Pancreas (tissue), 10 donors: ENCODE data around the gene GABBR2. TPM values are rescaled to one million over a fixed set of nuclear protein-coding genes. Genes with fewer than 3 reads are reported as not detected.

ENCODE experiments used
- ATAC-seq, 4 donors: fragments of 200-7000 bp; cut with Tn5 transposase; one replicate each; pipeline versions ENCODE4 v1.8.0 to v1.9.1; 2020; ENCODE audit warnings: mild to moderate bottlenecking in 4 of 4, moderate library complexity in 4 of 4
- DNase-seq, 6 donors: peaks; one replicate each; pipeline ENCODE4 v3.0.0-alpha.2; 2020
- FAIRE-seq: peaks from 2 replicates; lab custom pipeline; 2012; peaks lifted over from hg19 to GRCh38; lab: Jason Lieb, UNC
- H3K27ac ChIP-seq, 4 donors: fragments of 200-600 bp; sonication (generic); 1 replicate in 3 of 4; 2 replicates in 1 of 4; pipeline versions ENCODE4 v1.5.0 to v1.8.0; 2020
- H3K27me3 ChIP-seq, 4 donors: fragments of 200-600 bp; one replicate each; pipeline ENCODE4 v1.8.0; 2021
- H3K36me3 ChIP-seq, 3 donors: fragments of 200-600 bp; sonication (generic) in 1 of 3; one replicate each; pipeline versions ENCODE4 v1.5.0 to v1.8.0; 2020 to 2021
- H3K4me1 ChIP-seq, 3 donors: fragments of 200-600 bp; one replicate each; pipeline ENCODE4 v1.8.0; 2021
- H3K4me3 ChIP-seq, 4 donors: fragments of 200-600 bp; sonication (generic) in 2 of 4; one replicate each; pipeline versions ENCODE4 v1.5.0 to v1.8.0; 2020 to 2021
- H3K9me3 ChIP-seq, 4 donors: fragments of 200-600 bp; one replicate each; pipeline ENCODE4 v1.8.0; 2021
- WGBS, 2 donors: extraction: QIAGEN DNeasy Blood & Tissue Kit; methylation state at CpG; one replicate each; pipeline ENCODE4 v1.1.7; 2013; 5-methylcytosine and 5-hydroxymethylcytosine counted together
- intact Hi-C, 3 donors: fragments of 100-400 bp; cut with DNase I; formaldehyde crosslinking; loops; one replicate each; pipeline versions ENCODE4 v1.11.1 to v1.14.2; 2022
- polyA plus RNA-seq, 2 donors: library from polyadenylated mRNA; stranded (reverse); fragments of 200-250 nt; gene quantifications; one replicate each; pipeline ENCODE4 v1.2.3, GENCODE V29; 2013
- total RNA-seq, 6 donors: library from RNA; stranded (reverse); fragmentation: NEBNext Ultra II Directional in 4 of 6; extraction: Animal tissue kit (Norgen Biotek cat#: 25700) in 4 of 6; gene quantifications; one replicate each; pipeline versions ENCODE4 v1.2.1 to v1.2.4, GENCODE V29; 2021 to 2023
- TF ChIP-seq, protein P1 (sequence below), 4 donors: fragments of 200-600 bp; sonication (generic) in 3 of 4; IDR thresholded peaks; one replicate each; pipeline versions ENCODE4 v1.5.0 to v1.8.0; 2021; ENCODE audit warnings: antibody characterized with exemption in 4 of 4
- donor health status: healthy with polysubstance abuse.
- donor health status: DM: no; HTN: no; CAD: no; lungs with moderate emphysema.
- donor health status: DM: no; HTN: no; CAD: no.
- donor health status: control.
- donor health status: control.
- donor health status: Bipolar disorder and iron deficiency.
- donor health status: DM: yes; HTN: yes; CAD: no.
- donor health status: DM: no; HTN: no; CAD: no.
- donor health status: DM: no; HTN: no; CAD: no.
- donor health status: DM: yes; HTN: yes; CAD: no.

Gene GABBR2
- total and polyA plus RNA-seq, 8 donors: 0.04 to 0.14 (median 0.07) TPM; not detected in 4

DNA sequence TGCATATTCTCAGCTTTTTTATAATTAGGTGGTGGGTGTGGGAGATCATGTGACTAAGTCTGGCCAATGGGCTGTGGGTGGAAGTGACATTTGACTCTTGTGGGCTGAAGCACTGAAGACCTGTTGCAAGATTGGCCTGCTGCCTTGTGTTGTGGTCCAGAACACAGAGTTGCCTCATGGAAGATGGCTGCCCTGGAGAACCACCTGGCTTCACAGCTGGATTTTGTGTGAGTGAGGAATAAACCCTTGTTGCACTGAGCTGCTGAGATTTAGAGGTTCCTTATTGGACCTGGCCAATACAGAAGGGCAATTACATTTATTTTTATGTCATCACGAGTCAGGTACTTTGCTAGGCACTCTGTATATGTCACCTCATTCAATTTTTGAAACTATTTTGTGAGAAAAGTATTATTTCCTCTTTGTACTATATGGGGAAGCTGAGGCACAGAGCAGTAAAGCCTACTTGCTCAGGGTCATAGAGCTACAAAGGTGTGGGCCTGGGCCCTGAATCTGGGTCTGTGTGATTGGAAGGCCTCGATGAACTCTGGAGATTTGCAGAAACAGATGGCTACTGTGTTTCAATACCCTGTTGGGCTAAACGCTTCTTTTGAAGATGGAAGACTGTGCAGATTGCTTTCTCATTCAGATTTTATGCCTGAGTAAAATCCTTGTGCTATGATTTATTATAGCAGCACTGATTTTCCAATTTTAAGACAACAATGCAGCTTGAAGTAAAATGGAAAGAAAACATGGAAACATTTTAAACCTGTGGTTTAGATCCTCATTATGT, 382.1 kb downstream of the GABBR2 start:
- TF ChIP-seq, protein P1, sequence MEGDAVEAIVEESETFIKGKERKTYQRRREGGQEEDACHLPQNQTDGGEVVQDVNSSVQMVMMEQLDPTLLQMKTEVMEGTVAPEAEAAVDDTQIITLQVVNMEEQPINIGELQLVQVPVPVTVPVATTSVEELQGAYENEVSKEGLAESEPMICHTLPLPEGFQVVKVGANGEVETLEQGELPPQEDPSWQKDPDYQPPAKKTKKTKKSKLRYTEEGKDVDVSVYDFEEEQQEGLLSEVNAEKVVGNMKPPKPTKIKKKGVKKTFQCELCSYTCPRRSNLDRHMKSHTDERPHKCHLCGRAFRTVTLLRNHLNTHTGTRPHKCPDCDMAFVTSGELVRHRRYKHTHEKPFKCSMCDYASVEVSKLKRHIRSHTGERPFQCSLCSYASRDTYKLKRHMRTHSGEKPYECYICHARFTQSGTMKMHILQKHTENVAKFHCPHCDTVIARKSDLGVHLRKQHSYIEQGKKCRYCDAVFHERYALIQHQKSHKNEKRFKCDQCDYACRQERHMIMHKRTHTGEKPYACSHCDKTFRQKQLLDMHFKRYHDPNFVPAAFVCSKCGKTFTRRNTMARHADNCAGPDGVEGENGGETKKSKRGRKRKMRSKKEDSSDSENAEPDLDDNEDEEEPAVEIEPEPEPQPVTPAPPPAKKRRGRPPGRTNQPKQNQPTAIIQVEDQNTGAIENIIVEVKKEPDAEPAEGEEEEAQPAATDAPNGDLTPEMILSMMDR (IDR thresholded peaks at IDR 0.05): no peak
- no peaks in the 10 kb centered on the region for H3K9me3 ChIP-seq
- H3K27ac ChIP-seq: no peak overlapping the region
- 87 to 88% methylated on average over 3 of the region's 3 CpGs for WGBS, 2 donors
- no peaks in the 10 kb centered on the region for H3K4me1 ChIP-seq
- H3K27me3 ChIP-seq: no peaks in the 10 kb centered on the region
- DNase-seq: no peak
- intact Hi-C loops: no loop called here
- no peak for FAIRE-seq
- no peaks in the 10 kb centered on the region for H3K36me3 ChIP-seq
- no peak for ATAC-seq
- H3K4me3 ChIP-seq: no peak overlapping the region

GRCh38 chr9:98324801-98325200, 383.9 kb downstream of the GABBR2 start:
- ATAC-seq (no peak), FAIRE-seq (no peak), DNase-seq (no peak)
- TF ChIP-seq, protein P1 (IDR thresholded peaks at IDR 0.05): no peak
- WGBS, 2 donors: 74 to 81% methylated on average over 6 of the region's 6 CpGs
- no peaks in the 10 kb centered on the region for H3K27me3 ChIP-seq
- H3K9me3 ChIP-seq: no peaks in the 10 kb centered on the region
- intact Hi-C loops: no loop called here
- no peak overlapping the region for H3K27ac ChIP-seq
- H3K4me1 ChIP-seq: no peaks in the 10 kb centered on the region
- no peaks in the 10 kb centered on the region for H3K36me3 ChIP-seq
- H3K4me3 ChIP-seq: no peak overlapping the region

DNA sequence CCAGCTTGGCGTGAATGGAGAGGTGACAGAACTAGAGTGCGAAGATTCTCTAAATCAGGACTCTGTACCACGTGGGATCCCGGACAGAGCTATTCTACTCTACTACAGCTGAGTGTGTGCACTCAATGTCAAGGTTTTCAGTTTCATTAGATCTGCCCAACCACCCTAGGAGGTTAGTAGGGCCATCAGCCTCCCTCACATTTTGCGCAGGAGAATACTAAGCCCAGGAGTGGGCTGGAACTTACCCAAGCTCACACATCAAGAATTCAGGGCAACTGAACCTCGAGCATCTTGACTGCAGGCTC, 385.0 kb downstream of the GABBR2 start:
- no peak overlapping the region for H3K4me3 ChIP-seq
- no peaks in the 10 kb centered on the region for H3K27me3 ChIP-seq
- TF ChIP-seq, protein P1 (IDR thresholded peaks at IDR 0.05): no peak
- H3K27ac ChIP-seq: no peak overlapping the region
- 74 to 85% methylated on average over 6 of the region's 6 CpGs for WGBS, 2 donors
- H3K4me1 ChIP-seq: no peaks in the 10 kb centered on the region
- intact Hi-C loops: no loop called here
- FAIRE-seq (no peak), DNase-seq (no peak), ATAC-seq (no peak)
- no peaks in the 10 kb centered on the region for H3K9me3 ChIP-seq
- H3K36me3 ChIP-seq: no peaks in the 10 kb centered on the region

DNA sequence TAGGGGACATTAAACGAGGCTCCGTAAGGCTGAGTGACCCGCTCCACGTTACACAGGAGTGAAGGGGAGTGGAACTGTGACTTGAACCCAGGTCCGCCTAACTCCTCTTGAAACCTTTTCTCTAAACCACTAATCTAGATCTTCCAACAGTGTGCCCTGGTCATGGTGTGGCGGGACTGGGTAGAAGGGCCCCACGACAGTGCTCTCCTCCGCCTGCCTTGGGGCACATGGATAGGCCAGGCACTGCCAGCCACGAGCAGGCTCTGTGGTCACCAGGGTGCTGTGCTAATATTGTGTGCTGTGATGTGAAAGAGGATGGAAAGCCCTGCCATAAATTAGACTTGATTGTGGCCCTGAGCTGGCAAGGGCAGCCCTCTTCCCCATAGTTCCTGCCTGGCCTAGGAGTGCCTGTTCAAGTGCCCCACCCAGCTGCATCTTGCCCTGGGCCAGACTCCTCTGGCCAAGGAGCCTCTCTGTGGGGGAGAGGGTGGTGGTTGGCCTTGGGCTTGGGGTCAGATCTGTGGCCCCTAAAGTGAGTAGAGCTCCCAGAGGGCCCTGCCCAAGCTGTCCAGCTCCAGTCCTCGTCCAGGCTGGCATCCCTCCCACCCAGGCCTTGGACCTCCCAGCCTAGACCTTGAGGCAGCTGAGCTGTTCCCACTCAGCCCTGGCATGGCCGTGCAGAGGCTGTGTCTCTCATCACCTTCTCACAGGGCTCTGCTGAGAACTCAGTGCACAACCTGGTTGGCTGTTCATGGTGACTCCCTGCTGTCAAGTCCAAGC, 385.5 kb downstream of the GABBR2 start:
- Histone ChIP-seq H3K27ac (no peak overlapping the region), H3K4me3 (no peak overlapping the region), H3K27me3 (no peaks in the 10 kb centered on the region), H3K9me3 (no peaks in the 10 kb centered on the region), H3K36me3 (no peaks in the 10 kb centered on the region), H3K4me1 (no peaks in the 10 kb centered on the region)
- WGBS, 2 donors: 84 to 87% methylated on average over 11 of the region's 11 CpGs
- FAIRE-seq: no peak
- TF ChIP-seq, protein P1 (IDR thresholded peaks at IDR 0.05): no peak
- DNase-seq: peak in 3 of 6 donors; percentile 34 to 55 (median 34)
- peak in 3 of 4 donors; percentile 52 to 70 (median 70) for ATAC-seq
- intact Hi-C loops: no loop called here

DNA sequence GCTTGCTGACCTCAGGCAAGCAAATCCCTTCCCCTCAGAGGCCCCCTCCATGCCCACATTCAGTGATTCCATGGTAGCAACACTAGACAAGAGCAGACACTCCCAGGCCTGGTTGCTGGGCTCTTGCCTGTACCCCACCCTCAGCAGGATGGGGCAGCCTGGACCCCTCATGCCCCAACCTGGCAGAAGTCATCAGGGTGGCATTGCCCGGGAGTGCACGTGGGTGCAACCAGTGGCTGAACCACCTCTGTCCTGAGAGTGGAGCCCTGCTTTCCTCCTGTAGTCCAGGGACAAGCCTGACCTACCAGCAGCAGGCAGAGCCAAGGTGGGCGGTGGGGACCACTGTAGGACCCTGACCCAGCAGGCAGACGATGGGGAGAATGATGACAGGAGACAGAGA, 387.5 kb downstream of the GABBR2 start:
- Histone ChIP-seq H3K36me3 (no peaks in the 10 kb centered on the region), H3K4me1 (no peaks in the 10 kb centered on the region), H3K4me3 (no peak overlapping the region), H3K9me3 (no peaks in the 10 kb centered on the region), H3K27me3 (no peaks in the 10 kb centered on the region), H3K27ac (no peak overlapping the region)
- DNase-seq: no peak
- no peak for ATAC-seq
- 88 to 96% methylated on average over 4 of the region's 4 CpGs for WGBS, 2 donors
- TF ChIP-seq, protein P1 (IDR thresholded peaks at IDR 0.05): no peak
- intact Hi-C loops: no loop called here
- FAIRE-seq: no peak
